Right atrium auricular region (tissue), 2 donors: ENCODE data around the gene CWC15. TPM values are rescaled to one million over a fixed set of nuclear protein-coding genes. Genes with fewer than 3 reads are reported as not detected.

Experiments
- DNase-seq: peaks from one replicate; pipeline ENCODE4 v3.0.0-alpha.2; 2019; ENCODE audit warnings: low spot score
- H3K27ac ChIP-seq, 2 donors: fragments of 200-600 bp; sonication (generic); 1 replicate in 1 of 2; 2 replicates in 1 of 2; pipeline ENCODE4 v1.5.1; 2016 to 2019
- H3K27me3 ChIP-seq, 2 donors: fragments of 200-600 bp; sonication (generic); one replicate each; pipeline versions ENCODE4 v1.5.1 to v1.6.0; 2017 to 2019
- H3K36me3 ChIP-seq: fragments of 200-600 bp; sonication (generic); one replicate; pipeline ENCODE4 v1.5.1; 2016
- H3K4me1 ChIP-seq, 2 donors: fragments of 200-600 bp; sonication (generic); one replicate each; pipeline versions ENCODE4 v1.5.1 to v1.6.0; 2017 to 2019
- H3K4me3 ChIP-seq, 2 donors: fragments of 200-600 bp; sonication (generic); 1 replicate in 1 of 2; 2 replicates in 1 of 2; pipeline ENCODE4 v1.5.1; 2017 to 2019; ENCODE audit warnings: mild to moderate bottlenecking in 1 of 2, moderate library complexity in 1 of 2
- H3K9me3 ChIP-seq, 2 donors: fragments of 200-600 bp; sonication (generic); one replicate each; pipeline ENCODE4 v1.5.1; 2019
- CTCF ChIP-seq, 2 donors: fragments of 200-600 bp; sonication (generic); IDR thresholded peaks; one replicate each; pipeline ENCODE4 v1.5.1; 2019; ENCODE audit warnings: antibody characterized with exemption in 2 of 2
- total RNA-seq, 2 donors: library from RNA; depleted of rRNA; stranded (reverse); fragments of >200 nt; gene quantifications; one replicate each; pipeline ENCODE4 v1.1.0, GENCODE V29; 2016

CWC15 gene
- total RNA-seq, 2 donors from 2014 or later = 45.3 to 48.6 TPM

GRCh38 chr11:95003716-95004115 lies 30.4 kb upstream of the CWC15 start:
- no peaks in the 10 kb centered on the region for H3K9me3 ChIP-seq
- no peaks in the 10 kb centered on the region for H3K4me1 ChIP-seq
- H3K27ac ChIP-seq = no peak overlapping the region
- DNase-seq = no peak
- no peaks in the 10 kb centered on the region for H3K36me3 ChIP-seq
- TF ChIP-seq CTCF (IDR thresholded peaks at IDR 0.05) = no peak
- no peak overlapping the region for H3K4me3 ChIP-seq
- H3K27me3 ChIP-seq = no peaks in the 10 kb centered on the region

GRCh38 chr11:94998285-94998684 lies 24.9 kb upstream of the CWC15 start:
- no peak for TF ChIP-seq CTCF (IDR thresholded peaks at IDR 0.05)
- no peaks in the 10 kb centered on the region for H3K27me3 ChIP-seq
- H3K4me1 ChIP-seq = no peaks in the 10 kb centered on the region
- no peak overlapping the region for H3K4me3 ChIP-seq
- DNase-seq = no peak
- no peaks in the 10 kb centered on the region for H3K9me3 ChIP-seq
- no peaks in the 10 kb centered on the region for H3K36me3 ChIP-seq
- no peak overlapping the region for H3K27ac ChIP-seq

GRCh38 chr11:94997437-94997836 lies 24.1 kb upstream of the CWC15 start:
- no peaks in the 10 kb centered on the region for H3K27me3 ChIP-seq
- no peak for TF ChIP-seq CTCF (IDR thresholded peaks at IDR 0.05)
- no peak overlapping the region for H3K27ac ChIP-seq
- no peak for DNase-seq
- H3K9me3 ChIP-seq = no peaks in the 10 kb centered on the region
- H3K4me1 ChIP-seq = no peaks in the 10 kb centered on the region
- no peak overlapping the region for H3K4me3 ChIP-seq
- no peaks in the 10 kb centered on the region for H3K36me3 ChIP-seq

GRCh38 chr11:94993400-94993943 lies 20.1 kb upstream of the CWC15 start:
- Histone ChIP-seq H3K4me3 (no peak overlapping the region), H3K27me3 (no peaks in the 10 kb centered on the region), H3K9me3 (no peaks in the 10 kb centered on the region), H3K36me3 (no peaks in the 10 kb centered on the region), H3K27ac (no peak overlapping the region), H3K4me1 (no peaks in the 10 kb centered on the region)
- no peak for TF ChIP-seq CTCF (IDR thresholded peaks at IDR 0.05)
- no peak for DNase-seq

GRCh38 chr11:94988748-94989147 lies 15.4 kb upstream of the CWC15 start:
- Histone ChIP-seq H3K4me1 (no peaks in the 10 kb centered on the region), H3K9me3 (no peaks in the 10 kb centered on the region)
- TF ChIP-seq CTCF (IDR thresholded peaks at IDR 0.05) = no peak

GRCh38 chr11:94987378-94987777 lies 14.0 kb upstream of the CWC15 start:
- DNase-seq = no peak
- Histone ChIP-seq H3K27ac (no peak overlapping the region), H3K27me3 (no peaks in the 10 kb centered on the region), H3K4me1 (no peaks in the 10 kb centered on the region), H3K4me3 (no peak overlapping the region), H3K36me3 (no peaks in the 10 kb centered on the region), H3K9me3 (no peaks in the 10 kb centered on the region)
- no peak for TF ChIP-seq CTCF (IDR thresholded peaks at IDR 0.05)

More at GRCh38 chr11:94988748-94989147, 15.4 kb upstream of the CWC15 start:
- H3K36me3 ChIP-seq = no peaks in the 10 kb centered on the region
- H3K27ac ChIP-seq = no peak overlapping the region
- no peaks in the 10 kb centered on the region for H3K27me3 ChIP-seq
- no peak for DNase-seq
- H3K4me3 ChIP-seq = no peak overlapping the region
